NCI-H1417 (cell line): ENCODE measurements around the gene FAM25G.
A peak's percentile ranks its signal among the peaks of the same experiment; 100 is the strongest.
"Not testable (repeated sequence)": the region's sequence is repeated elsewhere in the genome, so short reads cannot be mapped to it uniquely, and the experiment has no call there.

Source experiments
- DNase-seq, 3 experiments: peaks; one replicate each; lab custom pipeline; 2025; lab: John Stamatoyannopoulos, UW

FAM25G gene

DNA sequence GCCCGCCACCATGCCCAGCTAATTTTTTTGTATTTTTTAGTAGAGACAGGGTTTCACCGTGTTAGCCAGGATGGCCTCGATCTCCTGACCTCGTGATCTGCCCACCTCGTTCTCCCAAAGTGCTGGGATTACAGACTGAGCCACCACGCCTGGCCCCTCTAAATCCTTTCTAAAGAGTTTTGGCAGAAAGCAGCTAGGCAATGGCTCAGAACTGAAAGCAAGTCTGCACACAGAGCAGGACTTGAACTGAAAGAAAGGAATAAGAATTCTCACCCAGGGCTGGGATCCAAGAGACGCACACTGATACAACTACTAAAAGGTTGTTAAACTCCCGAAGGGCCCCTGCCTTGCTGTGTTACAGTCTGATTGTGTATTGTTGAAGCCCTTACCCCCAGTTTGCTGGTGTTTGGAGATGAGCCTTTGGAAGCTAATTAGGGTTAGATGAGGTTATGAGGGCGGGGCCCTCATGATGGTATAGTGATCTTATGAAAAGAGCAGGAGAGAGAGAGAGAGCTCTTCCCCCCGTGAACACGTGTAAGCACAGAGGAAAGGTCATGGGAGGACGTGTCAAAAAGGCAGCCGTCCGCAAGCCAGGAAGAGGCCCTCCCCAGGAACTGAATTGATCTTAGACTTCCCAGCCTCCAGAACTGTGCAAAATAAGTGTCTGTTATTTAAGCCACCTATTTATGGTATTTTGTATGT lies 26.1 kb downstream of the FAM25G start:
- DNase-seq, result not testable (repeated sequence)

DNA sequence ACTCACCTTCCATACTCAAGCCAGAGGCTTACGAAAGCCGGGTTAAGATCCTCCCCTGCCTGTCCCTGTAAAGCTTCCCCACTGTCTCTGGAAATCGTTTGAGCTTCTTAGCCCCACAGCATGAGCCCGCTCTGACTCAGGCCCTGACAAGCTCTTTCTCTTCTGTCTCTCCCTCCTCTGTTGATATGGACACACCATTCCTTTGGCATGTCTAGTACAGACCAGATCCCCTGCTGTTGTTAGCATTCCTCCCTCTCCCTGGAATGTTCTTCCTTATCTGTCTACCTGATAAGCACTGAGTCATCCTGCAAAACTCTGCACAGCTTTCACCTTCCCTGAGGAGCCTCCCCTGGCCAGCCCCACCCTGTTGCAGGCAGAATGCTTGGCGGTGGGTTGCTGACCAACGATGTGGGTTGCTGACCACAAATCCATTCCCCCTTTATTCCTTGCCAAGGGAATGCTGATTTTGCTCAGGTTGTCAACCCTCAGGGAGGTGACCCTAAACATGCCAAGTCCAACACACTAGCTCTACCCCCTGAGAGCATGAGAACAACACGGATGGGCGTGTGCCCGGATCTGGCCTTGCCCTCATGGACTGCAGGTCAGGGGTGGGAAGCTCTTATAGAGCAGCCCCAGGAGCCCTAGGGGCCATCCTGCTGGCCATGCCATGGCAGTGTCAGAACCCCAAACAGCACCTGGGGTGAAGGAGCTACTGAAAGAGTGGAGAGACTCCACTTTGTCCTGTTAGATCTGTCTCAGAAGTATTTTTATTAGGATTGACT lies 28.7 kb downstream of the FAM25G start:
- DNase-seq, result not testable (repeated sequence)

DNA sequence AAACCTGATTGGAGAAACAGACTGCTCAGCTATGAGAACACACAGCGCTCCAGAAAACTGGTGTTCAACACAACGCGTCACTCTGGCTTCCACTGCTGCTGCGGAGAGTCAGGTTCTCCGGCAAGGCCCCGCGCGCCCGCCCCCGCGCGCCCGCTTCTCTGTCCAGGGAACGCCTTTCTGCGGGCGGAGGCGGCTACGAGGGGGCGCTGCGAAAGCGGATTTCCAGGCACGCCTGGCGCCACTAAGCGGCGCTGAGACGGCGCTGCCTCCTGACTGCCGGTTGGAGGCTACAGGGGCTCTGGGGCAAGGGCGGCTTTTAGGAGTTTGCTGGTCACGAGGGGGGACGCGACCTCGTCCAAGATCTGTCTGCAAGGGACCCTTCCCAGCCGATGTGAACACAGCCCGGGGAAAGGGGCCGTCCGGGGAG lies 30.2 kb downstream of the FAM25G start:
- DNase-seq, result peak; percentile 7 to 42 (median 37)

DNA sequence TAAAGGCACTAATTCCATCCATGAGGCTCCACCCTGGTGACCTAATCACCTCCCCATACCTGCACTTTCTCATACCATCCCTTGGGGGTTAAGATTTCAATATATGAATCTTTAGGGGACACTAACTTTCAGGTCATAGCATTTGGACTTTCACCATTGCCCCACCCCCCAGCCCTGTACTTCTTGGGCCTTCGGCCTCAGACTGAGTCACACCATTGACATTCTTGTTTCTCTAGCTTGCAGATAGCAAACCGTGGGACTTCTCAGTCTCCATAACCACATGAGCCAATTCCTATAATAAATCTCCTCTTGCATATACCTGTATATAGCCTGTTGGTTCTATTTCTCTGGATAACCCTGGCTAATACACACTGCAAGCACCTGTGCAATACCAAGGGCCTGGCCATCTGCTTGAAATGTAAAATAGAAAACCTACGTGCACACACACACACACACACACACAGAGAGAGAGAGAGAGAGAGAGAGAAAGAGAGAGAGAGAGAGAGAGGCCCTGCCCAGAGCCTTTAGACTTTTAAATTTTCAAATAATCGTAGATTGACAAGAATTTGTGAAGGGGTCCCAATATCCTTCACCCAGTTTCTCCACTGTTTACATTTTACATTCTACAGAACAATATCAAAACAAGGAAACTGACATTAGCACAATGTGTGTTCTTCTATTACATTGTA lies 32.9 kb downstream of the FAM25G start:
- no peak for DNase-seq

DNA sequence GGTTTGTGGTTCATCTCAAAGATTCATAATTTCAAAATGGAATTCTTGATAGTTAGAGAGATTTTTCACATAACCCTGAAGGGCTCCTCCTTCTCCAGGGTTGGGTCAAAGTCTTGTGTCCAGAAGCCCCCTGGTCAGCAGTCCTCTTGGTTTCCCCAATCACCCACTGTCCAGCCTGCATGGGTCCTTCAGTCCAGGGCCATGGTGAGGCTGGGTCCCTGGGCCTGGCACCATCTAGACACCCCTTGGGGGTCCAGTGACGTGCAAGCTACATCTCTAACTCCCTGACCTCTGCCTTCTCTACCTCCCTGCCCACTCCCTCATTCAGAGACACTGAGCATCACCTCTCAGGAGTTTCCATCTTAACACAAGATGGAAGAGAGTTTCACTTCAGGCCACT lies 33.7 kb downstream of the FAM25G start:
- DNase-seq, result no peak

DNA sequence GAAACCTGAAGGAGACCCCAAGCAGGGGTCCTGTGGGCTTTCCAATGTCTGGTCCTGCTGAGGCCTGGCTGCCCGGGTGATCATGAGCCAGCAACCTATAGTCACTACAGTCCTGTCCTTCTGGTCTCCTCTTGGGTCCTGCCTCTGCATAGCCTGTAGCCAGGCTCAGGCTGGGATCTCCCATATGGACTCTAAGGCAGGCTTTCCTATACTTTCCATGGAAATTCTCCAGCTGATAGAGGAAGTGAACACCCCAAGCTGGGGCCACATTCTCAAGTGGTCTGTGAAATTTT lies 34.0 kb downstream of the FAM25G start:
- no peak for DNase-seq

DNA sequence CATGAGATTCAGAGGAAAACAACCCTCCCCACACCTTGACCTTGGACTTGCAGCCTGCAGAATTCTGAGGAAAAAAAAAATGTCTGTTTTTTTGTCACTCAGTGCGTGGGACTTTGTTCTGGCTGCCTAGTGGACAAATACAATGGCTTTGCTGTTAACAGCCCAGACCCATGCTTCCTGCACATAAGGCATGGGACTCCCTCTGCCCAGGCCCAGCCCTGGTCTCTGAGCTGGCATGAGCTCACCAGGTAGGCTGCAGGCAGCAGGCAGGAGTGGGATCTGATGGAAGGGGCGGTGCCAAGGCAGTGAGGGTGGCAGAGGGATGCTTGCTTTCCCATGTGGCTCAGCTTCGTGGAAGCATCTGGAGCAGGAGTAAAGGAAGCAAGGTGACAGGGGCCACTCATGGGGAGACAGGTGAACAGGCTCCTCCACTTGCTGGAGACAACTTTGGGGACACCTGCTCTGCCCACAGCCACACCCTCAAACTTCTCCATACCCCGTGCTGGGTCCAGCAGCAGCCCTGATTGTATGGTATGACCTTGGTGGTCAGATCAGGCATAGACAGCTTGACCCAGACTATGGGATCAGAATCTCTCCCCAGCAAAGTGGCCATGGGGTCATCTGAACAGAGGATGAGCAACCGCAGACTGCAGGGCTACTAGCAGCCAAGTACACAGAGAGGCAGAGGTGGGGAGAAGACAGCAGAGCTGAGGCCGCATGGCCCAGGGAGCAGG lies 34.5 kb downstream of the FAM25G start:
- DNase-seq, result no peak

DNA sequence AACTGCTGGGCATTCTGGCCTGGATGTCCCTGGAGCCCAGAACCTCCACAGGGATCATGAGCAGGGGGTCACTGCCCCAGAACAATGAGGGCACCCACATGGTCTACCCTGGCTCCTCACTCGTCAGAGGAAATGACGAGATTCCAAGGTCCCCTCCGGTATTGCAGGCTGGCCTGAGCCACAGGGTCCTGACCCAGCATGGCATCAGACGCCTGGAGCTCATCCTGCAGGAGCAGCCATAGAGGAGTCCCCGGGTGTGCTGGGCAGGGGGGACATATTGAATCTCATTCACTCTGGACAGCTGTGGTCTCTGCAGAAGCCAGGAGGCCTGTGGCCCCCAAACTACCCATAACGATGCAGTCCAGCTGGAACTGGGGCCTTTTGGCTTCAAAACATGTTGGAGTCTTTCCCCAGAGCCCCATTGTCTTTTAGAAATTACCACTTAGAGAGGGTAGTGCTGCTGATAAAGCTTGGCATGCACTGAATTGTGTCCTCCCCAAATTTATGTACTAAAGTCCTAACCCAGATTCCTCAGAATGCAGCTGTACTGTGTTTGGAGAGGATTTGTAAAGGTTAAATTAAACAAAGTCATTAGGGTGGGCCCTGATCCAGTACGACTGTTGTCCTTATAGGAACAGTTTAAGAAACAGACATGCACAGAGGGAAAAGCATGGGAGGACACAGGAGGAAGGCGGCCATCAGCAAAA lies 35.3 kb downstream of the FAM25G start:
- DNase-seq, result no peak

DNA sequence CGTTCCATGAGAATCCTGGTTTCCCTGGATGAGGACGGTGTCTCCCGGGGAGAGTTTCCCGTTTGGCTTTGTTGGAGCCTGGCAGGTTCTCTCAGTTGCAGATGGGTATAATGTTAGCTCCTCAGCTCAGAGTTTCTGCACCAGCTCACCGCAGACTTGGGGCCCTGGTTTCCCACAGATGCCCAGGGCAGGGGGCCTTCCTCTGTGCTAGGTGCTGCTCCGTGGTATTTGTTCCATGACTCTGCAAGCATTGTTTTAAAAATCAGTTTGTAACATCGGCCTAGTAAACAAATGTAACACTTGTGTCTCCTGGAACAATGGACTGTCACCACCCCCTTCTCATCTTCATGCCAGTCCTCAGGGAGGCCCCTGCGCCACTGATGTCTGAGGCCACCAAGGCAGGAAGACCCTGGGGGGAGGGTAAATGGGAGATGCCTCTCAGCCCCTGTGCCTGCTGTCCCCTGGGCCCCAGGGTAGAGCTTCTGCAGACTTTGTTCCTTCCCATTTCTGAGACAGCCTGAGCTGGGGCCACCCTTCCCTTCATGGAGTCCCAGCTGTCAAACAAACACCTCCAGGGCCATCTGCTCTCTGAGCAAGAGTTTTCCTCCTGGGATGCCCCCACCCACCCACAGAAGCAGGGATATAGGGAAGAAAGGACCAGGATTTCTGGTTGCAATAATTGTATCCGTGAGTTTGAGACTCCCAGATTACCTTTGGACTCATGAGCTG lies 36.0 kb downstream of the FAM25G start:
- DNase-seq, result not testable (repeated sequence)

DNA sequence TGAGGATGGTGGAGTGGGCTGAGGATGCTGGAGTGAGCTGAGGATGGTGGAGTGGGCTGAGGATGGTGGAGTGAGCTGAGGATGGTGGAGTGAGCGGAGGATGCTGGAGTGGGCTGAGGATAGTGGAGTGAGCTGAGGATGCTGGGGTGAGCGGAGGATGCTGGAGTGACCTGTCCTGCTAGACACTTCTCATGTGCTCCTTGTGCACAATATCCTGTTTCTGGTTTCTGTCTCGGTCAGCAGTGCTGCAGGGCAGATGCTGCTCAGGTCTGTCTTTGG lies 36.8 kb downstream of the FAM25G start:
- no peak for DNase-seq

DNA sequence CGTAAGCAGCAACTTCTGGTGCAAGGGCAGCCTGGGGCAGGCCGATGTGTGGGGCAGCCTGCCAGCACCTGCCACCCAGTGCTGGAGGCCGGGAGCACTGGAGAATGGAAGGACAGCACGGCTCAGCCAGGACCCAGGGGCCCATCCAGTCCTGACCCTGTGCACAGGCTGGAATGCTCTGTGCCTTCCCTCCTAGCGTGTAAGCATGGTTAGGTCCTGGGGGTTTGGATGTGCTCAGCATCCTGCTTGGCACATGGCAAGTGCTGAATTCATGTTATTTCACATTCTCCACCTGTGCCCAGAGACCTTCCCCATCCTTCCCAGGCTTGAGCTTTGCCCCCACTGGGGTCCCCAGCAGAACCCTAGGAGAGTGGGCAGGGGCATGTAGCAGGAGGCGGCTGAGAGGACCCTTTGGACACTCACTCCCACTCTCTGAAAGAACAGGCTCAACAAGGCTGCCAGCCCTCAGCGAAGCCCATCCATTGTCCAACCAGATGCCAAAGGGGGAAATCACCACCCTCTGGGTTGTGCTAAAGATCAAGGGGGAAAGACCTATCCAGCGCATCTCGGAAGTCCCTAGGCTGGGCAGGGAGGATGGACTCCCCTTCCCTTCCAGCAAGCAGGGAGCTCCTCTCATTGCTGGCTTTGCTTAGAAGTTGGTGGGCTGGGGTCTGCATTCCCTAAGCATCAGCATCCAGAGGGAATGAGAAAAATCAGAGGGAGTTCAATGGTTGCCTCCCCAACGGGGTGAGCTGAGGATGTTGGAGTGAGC lies 37.3 kb downstream of the FAM25G start:
- DNase-seq, result no peak

DNA sequence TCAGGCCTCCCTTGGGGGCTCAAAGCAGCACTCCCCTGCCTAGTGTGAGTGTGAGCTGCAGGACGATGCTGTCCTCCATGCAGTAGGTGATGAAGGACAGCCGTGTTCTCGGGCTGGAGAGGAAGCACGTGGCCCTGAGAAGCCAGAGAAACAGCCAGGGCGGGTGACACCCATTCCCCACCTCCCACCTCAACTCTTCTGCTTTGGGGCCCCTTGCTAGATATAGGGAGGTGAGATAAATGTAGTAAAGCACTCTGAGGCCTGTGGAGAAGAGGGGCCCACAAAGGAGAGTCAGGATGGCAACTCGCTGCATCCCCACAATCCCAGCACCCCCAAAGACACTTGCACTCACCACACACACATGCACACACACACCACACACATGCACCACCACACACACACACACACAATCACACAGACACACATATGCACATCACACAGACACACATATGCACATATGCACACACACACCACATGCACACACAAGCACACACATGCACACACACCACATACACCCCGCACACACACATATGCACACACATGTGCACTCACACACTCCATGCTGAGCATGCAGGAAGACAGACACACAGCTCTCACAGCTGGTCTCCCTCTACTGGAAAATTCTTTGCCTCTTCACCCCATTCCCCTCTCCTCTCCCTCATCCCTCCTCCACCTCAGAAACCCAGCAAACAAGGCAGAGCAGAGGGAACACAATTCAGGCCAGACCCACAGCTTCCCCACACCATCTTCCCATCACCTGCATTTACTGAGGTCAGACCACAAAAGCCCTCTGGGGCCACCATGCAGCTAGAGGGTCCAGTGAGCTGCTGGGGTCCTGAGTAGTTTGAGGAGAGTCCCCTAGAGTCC lies 38.1 kb downstream of the FAM25G start:
- DNase-seq, result no peak

DNA sequence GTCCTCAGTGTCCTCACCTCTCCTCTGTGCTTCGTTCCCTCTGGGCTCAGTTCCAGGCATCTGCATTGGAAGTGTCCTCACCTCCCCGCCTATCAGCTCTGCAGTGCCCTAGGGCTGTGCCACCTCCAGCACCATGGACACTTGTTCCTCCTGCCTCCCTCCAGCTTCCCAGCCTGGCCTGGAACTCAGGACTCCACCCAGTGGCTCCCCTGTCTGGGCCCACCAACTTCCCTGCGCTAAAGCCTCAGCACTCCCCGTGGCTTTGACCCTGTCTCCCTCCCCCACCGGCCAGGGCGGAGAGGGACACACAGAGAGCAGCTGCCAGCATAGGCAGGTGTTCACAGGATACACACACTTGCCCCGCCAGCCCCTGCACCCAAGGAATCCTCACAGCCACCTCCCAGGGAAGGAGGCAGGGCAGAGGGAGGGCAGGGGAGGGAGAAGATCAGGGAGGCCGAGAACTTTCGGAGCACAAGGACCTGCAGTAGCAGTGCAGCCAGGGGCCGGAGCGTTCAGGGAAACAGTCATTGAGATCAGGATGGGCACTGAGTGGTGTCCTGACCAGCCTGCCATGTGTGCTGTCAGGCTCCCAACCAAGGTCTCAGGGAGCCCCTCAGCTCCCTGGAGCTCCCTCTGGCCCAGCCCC lies 38.9 kb downstream of the FAM25G start:
- peak in 2 of 3 experiments; percentile 24 to 54 for DNase-seq

DNA sequence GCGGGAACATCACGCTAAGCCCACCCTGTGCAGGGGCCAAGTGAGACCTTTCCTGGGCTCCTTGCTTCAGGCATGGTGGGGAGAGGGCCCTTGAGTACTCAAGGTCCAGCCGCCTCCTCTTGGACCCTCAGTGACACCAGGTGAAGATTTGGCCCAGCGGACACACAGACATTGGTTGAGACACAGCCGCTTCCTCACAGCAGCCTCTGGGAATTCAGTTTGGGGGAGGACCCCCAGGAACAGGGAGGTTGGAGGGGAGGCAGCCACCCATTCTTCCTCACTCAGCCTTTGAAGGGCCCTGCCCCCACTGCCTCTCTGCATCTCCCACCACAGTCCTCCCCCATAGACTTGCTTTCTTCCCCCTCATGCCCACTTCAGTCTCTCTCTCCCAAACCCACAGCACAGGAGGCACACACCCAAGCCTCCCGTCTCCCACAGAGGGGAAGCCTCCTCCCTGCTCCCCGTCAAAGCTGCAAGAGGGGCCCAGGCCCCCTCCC lies 39.5 kb downstream of the FAM25G start:
- no peak for DNase-seq

DNA sequence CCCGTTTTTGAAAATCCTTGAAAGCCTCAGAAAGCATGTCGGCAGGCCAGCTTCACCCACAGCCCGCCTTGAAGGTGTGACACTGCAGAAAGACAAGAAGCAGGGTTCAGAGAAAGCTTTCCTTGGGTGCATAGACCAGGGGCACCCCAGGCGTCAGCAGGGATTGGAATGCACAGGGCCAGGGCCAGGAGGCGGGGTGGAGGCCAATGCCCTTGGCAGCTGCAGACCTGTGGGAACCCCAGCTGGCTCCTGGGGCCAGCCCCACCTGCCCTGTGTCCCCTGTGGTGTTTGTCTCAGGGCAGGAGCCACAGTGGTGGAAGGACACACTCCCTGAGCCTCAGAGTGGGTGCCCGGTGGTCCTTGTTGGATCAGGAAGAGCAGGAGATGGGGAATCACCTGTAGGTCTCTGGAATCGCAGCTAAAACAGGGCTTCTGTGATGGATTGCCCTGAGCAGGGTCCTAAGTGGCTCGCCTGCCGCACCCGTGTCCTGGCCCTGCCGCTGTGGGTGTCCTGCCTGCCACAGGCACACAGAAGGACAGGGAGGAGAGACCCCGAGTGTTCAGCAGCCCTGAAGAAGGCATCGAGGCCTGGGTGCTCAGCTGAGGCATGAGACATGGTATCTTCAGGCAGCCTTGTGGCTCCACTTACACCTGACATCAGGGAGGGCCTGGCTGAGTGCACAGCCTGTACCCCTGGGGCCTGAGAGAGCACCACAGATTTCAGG lies 40.1 kb downstream of the FAM25G start:
- no peak for DNase-seq

DNA sequence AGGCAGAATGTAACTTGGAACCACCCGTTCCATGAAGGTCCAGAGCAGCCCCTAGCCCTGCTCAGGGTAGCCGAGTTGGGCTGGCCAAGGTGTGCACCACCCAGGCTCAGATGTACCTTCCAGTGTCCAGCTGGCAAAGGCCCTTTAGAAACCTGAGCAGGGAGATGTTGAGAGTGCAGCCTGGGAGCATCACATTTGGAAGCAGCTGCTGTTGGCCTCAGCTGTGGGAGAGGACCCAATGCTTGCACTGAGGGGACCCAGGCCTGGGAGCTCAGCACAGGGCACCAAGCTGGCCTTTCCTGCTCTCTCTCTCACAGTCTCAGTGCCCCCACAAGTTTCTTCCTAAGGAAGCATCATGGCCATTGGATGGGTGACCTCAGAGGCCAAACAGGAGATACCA lies 41.1 kb downstream of the FAM25G start:
- no peak for DNase-seq

DNA sequence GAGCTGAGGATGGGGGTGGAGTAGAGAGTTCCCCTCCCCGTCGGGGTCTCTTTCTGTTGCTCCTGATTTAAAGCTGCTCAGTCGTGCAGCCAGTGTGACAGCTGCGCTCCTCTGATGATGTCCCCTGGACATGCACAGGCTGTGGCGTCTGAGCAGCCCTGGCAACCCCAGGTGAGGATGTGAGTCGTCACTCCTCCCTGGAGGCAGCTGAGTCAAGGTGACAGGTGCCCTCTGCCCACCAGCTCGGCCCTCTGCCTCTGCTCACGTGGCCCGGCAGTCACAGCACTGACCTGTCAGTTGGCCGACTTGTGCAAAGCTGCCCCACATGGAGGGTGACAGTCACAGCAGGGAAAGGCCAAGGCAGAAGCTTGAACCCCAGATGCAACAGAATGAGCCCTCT lies 41.5 kb downstream of the FAM25G start:
- peak in 1 of 3 experiments; percentile 0 for DNase-seq
